Stimulated activated CD4-positive, alpha-beta T cell treated with anti-CD3 and anti-CD28 coated beads, Interleukin-15, amount 100 ng/mL, for 48 hours (primary cell): Measurements from ENCODE around the gene TUT4.
"Not testable (repeated sequence)": the region's sequence is repeated elsewhere in the genome, so short reads cannot be mapped to it uniquely, and the experiment has no call there.

ENCODE experiments used
- DNase-seq, 2 donors: peaks; one replicate each; pipeline ENCODE4 v3.0.0-alpha.2; 2020; ENCODE audit warnings: low read depth in 2 of 2

Gene TUT4, protein sequence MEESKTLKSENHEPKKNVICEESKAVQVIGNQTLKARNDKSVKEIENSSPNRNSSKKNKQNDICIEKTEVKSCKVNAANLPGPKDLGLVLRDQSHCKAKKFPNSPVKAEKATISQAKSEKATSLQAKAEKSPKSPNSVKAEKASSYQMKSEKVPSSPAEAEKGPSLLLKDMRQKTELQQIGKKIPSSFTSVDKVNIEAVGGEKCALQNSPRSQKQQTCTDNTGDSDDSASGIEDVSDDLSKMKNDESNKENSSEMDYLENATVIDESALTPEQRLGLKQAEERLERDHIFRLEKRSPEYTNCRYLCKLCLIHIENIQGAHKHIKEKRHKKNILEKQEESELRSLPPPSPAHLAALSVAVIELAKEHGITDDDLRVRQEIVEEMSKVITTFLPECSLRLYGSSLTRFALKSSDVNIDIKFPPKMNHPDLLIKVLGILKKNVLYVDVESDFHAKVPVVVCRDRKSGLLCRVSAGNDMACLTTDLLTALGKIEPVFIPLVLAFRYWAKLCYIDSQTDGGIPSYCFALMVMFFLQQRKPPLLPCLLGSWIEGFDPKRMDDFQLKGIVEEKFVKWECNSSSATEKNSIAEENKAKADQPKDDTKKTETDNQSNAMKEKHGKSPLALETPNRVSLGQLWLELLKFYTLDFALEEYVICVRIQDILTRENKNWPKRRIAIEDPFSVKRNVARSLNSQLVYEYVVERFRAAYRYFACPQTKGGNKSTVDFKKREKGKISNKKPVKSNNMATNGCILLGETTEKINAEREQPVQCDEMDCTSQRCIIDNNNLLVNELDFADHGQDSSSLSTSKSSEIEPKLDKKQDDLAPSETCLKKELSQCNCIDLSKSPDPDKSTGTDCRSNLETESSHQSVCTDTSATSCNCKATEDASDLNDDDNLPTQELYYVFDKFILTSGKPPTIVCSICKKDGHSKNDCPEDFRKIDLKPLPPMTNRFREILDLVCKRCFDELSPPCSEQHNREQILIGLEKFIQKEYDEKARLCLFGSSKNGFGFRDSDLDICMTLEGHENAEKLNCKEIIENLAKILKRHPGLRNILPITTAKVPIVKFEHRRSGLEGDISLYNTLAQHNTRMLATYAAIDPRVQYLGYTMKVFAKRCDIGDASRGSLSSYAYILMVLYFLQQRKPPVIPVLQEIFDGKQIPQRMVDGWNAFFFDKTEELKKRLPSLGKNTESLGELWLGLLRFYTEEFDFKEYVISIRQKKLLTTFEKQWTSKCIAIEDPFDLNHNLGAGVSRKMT (N-terminal part only)

DNA sequence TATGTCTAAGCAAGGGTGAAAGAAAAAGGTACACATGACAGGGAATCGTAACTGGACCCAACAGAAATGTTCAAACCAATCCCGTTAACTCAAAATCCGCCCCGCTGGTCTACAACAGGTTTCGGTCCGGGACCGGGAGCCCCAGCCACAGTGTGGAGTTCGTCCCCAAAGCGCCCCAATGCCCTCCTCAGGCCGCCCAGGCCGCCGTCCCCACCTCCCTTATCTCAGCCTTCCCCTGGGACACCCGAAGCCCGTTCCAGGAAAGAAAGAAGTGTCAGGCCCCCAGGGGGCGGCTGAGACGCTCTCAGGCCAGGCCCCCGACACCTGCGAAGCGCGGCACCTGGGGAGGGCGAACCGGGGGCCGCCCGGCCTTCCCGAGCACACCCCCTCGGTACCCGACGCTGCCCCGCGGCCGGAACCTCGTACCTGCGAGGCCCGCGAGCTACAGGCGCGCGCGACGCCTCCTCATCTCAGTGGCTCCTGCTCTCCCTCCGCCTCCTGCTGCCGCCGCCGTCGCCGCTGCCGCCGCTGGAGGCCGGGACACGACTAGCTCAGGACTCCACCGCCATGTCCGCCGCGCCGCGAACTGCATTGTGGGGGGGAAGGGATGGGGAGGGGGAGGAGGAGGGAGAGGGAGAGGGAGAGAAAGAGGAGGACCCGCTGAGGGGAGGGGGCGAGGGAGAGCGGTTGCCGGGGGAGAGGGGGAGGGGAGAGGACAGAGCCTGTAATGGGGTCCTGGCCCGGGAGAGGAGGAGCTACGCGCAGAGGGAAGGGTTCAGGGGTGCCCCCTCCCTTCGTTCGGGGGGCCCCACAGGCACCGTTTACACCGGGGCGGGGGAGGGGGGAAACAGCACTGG, at the start of gene TUT4:
Gene TUT4 (minus strand): TSS at position 588 of the 857 bp plus-strand sequence. CDS start 26,812 bp downstream, outside the sequence.
- peak; percentile 72 to 73 for DNase-seq

DNA sequence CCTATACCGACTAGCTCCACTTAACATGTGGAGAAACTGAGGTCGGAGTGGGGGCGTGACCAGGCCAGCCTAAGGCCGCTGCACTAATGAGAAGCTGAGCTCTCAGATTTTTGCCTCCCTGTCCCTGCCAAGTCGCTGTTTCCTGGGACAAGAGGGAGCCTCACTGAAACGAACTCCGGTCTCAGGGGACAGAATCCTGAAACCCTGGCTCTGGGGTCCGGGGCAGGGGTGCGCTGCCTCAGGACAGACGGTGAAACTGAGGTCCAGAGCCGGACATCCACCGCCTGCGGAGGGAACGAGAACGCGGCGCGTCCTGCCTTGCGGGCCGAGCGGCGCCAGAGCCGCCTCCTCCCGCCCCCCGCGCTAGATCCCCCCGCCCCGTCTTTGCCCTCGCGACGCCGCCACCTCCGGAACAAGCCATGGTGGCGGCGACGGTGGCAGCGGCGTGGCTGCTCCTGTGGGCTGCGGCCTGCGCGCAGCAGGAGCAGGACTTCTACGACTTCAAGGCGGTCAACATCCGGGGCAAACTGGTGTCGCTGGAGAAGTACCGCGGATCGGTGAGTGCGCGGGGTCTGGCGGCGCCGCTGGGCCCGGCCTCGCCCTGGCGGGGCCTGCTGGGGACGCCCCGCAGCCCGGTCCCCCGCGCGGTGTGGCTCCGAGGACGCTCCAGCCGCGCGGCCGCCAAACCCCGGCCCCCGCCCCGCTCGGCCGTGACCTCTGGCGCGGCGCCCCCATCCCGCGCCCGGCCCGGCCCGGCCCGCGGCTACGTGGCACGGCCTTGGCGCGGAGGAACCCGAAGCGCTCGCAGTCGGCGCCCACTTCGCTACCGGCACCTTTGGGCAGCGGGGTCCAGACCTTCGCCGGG, 49.3 kb upstream of the TUT4 start, which contains the start of gene GPX7:
Gene GPX7 (plus strand): TSS at position 381 of the 865 bp plus-strand sequence. CDS start 39 bp downstream, at position 420.
- peak; percentile 23 to 31 for DNase-seq

DNA sequence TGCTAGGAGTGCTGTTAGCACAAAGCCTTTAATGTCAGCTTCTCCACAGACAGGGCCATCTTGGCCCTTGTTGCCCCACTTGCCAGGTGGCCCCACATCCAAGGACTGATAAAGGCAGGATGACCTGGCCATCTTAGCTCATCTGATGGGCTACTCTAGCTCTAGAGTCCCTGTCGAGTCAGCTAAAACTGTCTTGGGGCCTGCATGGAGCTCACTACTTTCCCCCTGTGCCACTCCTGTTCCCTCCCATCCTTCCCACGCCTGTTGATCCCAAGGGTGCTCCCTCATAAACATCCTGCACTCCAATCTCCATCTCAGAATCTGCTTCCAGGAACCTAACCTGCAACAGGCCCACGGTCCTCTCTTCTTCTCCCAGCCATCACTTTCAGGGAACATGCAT, 48.6 kb upstream of the TUT4 start:
- DNase-seq: no peak

DNA sequence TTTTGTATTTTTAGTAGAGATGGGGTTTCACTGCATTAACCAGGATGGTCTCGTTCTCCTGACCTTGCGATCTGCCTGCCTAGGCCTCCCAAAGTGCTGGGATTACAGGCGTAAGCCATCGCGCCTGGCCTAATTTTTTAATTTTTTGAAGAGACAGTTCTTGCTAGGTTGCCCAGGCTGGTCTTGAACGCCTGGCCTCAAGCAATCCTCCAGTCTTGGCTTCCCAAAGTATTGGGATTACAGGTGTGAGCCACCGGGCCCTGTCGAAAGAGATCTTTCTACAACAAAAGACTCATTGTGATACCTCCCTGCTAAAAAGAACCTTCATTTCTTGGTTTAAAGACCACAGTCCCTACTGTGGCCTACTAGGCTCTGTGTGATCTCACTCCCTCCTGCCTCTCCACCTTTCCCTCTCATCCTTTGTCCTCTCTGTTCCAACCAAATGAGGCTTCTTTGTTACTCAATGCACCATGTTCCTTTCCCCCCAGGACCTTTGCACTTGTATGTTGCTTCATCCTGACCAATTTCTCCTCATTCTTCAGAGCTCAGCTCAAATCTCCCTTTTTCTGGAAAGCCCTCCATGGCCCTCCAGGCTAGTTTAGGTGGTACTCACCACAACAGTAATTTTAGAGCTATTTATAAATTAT, 47.8 kb upstream of the TUT4 start:
- DNase-seq: no peak

DNA sequence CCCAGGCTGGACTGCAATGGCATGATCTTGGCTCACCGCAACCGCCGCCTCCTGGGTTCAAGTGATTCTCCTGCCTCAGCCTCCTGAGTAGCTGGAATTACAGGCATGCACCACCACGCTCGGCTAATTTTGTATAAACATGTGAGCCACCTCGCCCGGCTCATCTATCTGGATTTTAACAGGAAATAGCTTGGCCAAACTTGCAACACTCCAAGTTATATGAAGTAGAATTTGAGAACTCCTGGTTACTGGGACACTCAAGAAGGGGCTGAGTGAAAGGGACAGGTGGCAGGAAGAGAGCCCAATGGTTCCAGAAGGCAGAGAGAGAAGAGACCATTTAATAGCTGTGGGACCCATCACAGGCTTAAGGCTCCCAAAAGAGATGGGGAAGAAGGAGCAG, 46.3 kb upstream of the TUT4 start:
- DNase-seq: no peak

DNA sequence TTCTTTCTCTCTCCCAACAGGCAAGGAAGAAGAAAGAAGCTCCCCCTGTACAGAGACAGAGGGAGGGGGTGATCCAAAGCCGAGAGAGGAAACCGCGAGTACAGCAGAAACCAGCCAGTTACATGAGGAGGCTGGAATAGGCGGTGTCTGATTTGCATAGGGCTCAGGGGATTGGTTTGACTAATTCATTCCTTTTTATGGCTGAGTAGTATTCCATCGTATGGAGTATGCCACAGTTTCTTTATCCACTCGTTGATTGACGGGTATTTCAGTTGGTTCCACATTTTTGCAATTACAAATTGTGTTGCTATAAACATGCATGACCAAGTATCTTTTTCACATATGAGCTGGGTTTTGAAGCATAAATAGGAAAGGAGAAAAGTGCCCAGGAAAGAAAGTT, 45.8 kb upstream of the TUT4 start:
- DNase-seq: no peak

DNA sequence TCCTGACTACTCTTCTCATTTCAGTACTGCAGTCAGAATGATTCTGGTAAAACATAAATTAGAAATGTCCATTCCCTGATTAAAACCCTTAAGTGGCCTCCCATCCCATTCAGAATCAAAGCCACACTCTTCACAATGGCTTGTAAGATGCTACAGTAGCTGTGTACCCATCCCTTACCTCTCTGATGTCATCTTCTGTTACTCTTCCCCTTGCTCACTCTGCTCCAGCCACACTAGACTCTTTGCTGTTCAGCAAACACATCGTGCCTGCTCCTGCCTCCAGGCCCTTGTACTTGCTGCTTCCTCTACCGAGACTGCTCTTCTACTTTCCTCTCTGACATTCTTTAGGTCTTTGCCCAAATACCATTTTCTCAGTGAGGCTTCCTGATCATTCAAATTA, 45.0 kb upstream of the TUT4 start:
- no peak for DNase-seq

DNA sequence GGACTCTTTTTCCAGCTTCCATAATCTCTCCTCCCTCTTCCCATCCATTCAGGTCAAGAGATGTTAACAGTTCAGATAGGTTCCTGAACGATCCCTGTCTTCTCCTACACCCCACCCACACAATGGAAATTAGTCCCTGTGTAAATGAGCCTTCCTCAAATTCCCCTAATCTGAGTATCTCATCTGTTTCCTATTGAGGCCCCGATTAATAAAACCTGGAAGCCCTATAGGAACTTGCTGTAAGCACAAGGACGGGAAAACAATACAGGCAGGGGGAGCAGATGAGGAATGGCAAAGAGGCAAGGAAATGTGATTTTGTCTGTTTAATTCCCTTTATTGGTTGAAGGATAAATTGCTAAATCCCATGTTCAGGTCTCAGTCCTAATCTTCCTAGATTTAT, 42.2 kb upstream of the TUT4 start:
- no peak for DNase-seq

DNA sequence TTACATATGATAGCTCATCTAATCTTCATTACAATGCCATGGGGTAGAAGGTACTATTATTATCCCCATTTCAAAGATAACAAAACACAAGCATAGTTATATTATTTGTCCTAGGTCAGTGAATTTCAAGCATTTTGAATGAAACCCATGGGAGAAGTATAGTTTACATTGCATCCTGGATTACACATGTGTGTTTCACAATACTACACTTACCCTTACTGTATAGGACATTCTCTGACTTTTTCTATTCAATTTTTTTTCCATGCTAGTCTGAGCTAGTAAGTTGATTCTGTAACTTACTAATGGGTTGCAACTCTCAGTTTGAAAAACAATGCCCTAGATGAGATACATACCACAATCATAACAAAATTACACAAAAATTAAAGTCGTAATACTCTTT, 40.6 kb upstream of the TUT4 start:
- DNase-seq: no peak

DNA sequence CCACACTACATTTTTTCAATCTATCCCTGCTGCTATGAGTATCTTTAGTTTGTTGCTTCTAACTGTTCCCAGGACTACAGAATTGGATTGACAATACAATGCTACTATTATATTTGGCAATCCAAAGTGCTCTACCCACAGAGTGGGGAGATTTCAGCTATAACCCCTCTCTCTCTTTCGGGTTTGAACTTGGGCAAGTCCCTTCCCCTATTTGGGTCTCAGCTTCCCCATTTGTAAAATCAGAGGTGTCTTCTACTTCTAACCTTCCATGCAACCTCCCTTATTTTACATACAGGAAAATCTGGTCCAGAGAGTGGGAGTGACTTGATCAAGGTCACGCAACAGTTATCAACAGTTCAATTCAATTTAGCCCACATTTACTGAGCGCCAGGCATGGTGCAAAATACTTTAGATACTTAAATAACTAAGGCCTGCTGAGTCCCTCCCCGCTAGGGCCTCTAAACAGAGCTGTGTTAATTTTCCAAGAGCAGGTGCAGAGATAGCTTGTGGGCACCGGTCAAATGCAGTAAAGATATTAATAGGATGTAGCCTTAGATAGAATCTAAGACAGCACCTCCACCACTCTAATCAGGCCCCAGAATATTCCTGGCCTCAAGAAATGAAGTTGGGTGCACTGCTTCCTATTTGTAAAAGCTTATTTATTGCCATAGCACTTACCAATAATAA, 39.9 kb upstream of the TUT4 start:
- DNase-seq: no peak

DNA sequence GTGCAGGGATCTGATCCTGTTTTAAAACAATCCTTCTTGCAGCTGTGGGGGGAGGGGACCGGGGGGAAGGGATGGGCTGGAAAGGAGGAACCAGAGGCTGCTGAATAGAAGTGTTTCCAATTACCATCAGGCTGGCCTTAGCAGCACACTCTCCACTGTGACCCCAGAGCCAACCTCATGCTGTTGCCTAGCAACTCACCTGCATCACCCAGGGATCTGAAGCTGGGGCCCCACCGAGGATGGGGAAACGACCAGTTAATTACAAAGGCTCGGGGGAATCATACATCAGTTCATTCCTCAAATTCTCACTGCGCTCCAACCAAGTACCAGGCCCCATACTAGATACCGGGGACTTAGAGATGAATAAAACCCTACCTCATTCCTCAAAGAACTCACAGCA, 37.4 kb upstream of the TUT4 start:
- DNase-seq: no peak

DNA sequence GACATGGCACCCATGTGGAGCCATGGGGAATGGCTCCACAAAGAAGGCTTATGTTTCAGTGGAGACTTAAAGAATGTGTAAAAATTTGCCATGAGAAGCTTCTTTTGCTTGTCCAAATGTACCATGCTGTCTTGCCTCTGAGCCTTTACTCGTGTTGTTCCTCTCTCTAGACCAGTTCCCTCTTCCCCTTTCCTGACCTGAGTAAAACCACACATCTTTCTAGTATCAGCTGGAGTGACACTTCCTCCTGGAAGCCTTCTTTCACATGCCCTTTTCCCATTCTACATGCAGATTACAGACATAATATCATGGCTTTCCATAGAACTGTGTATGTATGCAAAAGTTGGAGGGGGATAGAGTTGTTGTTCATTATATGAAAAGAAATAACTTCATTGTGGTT, 35.6 kb upstream of the TUT4 start:
- DNase-seq: no peak

DNA sequence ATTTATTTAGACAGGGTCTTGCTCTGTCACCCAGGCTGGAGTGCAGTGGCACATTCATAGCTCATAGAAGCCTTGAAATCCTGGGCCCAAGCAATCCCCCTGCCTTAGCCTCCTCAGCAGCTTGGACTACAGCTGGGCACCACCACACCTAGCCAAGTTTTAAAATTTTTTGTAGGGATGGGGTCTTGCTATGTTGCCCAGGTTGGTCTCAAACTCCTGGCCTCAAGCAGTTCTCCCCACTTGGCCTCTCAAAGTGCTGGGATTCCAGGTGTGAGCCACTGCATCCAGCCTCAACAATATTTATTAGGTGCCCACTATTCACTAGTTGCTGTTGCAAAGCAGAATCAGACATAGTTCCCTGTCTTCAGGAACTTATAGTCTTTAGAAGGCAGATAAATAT, 35.1 kb upstream of the TUT4 start:
- DNase-seq: no peak

DNA sequence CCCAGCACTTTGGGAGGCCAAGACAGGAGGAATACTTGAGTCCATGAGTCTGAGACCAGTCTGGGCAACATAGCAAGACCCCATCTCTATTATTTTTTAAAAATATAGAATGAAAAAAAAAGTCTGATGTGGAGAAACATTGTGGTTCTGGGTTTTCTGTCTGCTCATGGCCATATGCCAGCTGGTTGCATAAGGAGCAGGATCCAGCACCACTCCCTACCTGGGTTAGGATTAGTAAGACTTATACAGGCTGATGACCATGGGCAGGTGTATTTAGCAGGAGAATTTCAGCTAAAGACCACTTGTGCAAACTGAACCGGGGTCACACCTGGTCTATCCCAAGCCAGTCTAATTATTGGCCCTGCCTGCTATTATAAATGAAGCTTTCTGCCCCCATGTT, 32.6 kb upstream of the TUT4 start:
- DNase-seq: no peak

DNA sequence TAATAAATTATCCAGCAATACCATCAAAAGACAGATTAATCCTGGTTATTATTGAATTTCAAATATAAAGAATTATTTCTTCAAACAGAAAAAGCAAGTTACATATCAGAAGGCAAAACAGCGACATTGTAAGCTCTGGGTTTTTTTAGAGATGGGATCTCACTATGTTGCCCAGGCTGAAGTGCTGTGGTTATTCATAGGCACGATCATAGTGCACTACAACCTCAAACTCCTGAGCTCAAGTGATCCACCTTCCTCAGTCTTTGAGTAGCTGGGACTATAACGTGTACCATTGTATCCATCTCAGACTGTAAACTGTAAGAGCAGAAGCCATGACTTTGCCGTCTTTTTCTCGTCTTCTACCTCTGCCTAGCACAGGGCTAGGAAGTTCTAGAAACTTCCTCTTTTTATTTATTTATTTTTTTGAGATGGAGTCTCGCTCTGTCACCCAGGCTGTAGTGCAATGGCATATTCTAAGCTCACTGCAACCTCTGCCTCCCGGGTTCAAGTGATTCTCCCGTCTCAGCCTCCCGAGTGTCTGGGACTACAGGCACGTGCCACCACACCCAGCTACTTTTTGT, 29.3 kb upstream of the TUT4 start:
- DNase-seq: no peak

DNA sequence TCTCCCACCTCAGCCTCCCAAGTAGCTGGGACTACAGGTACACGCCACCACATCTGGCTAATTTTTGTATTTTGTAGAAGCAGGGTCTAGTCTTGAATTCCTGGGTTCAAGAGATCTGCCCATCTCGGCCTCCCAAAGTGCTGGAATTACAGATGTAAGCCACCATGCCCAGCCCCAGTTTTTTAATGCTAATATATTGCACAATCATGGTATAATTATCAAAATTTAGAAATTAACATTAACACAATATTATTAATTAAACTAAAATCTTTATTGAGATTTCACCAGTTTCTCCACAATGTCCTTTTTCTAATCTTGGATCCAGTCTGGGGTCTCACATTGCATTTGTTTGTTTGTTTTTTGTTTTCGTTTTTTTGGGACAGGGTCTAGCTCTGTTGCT, 27.4 kb upstream of the TUT4 start:
- no peak for DNase-seq

DNA sequence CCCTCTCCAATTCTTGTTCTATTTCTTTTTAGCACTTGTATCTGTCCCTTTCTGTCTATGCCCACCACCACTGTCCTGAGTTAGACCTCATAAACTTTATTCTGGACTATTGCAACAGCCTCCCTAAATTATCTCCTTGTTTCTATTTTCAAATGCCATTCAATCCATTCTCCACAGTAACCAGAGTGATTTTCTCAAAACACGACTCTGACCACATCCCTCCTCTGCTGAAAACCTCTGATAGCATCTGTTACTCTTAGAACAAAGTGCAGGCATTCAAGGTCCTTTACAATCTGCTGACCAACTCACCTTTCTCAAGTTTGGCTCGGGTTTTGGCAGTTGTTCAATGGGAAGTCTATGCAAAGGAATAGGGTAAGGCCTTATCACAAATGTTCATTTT, 26.5 kb upstream of the TUT4 start:
- DNase-seq: no peak

DNA sequence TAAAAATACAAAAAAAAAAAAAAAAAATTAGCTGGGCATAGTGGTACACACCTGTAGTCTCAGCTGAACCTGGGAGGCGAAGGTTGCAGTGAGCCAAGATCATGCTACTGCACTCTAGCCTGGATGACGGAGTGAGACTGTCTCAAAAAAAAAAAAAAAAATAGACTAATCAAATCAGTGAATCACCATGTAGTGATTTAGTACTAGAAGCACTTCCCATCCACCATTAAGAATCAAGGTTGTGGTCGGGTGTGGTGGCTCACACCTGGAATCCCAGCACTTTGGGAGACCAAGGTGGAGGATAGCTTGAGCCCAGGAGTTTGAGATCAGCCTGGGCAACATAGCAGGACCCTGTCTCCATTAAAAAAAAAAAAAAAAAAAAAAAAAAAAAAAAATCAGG, 25.2 kb upstream of the TUT4 start:
- not testable (repeated sequence) for DNase-seq

DNA sequence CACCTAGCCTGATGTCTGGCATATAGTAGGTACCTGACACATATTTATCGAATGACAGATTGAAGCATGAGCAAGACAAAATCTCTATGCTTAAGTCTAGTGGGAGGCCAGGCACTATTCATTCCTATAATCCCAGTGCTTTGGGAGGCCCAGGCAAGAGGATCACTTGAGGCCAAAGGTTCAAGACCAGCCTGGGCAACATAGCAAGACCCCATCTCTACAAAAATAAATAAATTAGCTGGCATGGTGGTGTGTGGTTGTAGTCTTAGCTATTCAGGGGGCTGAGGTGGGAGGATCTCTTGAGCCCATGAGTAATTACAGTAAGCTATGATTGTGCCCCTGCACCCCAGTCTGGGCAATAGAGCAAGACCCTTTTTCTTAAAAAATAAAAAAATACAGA, 23.2 kb upstream of the TUT4 start:
- no peak for DNase-seq
